ENCODE data around the gene DDN.

- TF ChIP-seq CTCF (IDR thresholded peaks at IDR 0.05) (no peak), POLR2AphosphoS5 (IDR thresholded peaks at IDR 0.05) (no peak), POLR2A (IDR thresholded peaks at IDR 0.05) (no peak)
Observed at GRCh38 chr12:48980389-48980952, 18.7 kb downstream of the DDN start.
